Measurements from ENCODE around the gene TSHZ2.

- TF ChIP-seq FOXM1 (IDR thresholded peaks at IDR 0.05; ENCODE audit: borderline replicate concordance) (no peak), FOXK2 (IDR thresholded peaks at IDR 0.05) (no peak), SP1 (IDR thresholded peaks at IDR 0.05) (no peak), ZNF384 (IDR thresholded peaks at IDR 0.05) (no peak), LEF1 (IDR thresholded peaks at IDR 0.05; ENCODE audit: borderline replicate concordance) (no peak), NFRKB (IDR thresholded peaks at IDR 0.05) (no peak), BHLHE40 (IDR thresholded peaks at IDR 0.05; ENCODE audit: borderline replicate concordance) (no peak), ARNT (IDR thresholded peaks at IDR 0.05) (no peak), FOXA1 (IDR thresholded peaks at IDR 0.05) (no peak), HDGF (IDR thresholded peaks at IDR 0.05; ENCODE audit: borderline replicate concordance) (no peak), SUZ12 (IDR thresholded peaks at IDR 0.05) (no peak), PKNOX1 (IDR thresholded peaks at IDR 0.05) (no peak)
Observed at GRCh38 chr20:53382263-53382844, 410.2 kb downstream of the TSHZ2 start.

Measured in HEK293T (cell line).